Measurements from ENCODE around the gene ATP5MK.

Gene ATP5MK

GRCh38 chr10:103444478-103444877 is 48.2 kb upstream of the ATP5MK start:
- no peak for TF ChIP-seq PPARA (CRISPR knock-in tag; IDR thresholded peaks at IDR 0.05; ENCODE audit: borderline replicate concordance)
- TF ChIP-seq TOX (CRISPR knock-in tag; IDR thresholded peaks at IDR 0.05; ENCODE audit: borderline replicate concordance) = no peak
- no peak for TF ChIP-seq ZNF70 (CRISPR knock-in tag; IDR thresholded peaks at IDR 0.05)
- TF ChIP-seq TSHZ2 (CRISPR knock-in tag; IDR thresholded peaks at IDR 0.05) = no peak
- TF ChIP-seq ZFP30 (CRISPR knock-in tag; IDR thresholded peaks at IDR 0.05) = no peak
- no peak for TF ChIP-seq RARB (CRISPR knock-in tag; IDR thresholded peaks at IDR 0.05)
- no peak for TF ChIP-seq POU6F1 (CRISPR knock-in tag; IDR thresholded peaks at IDR 0.05; ENCODE audit: borderline replicate concordance, low read depth)
- TF ChIP-seq OSR1 (CRISPR knock-in tag; IDR thresholded peaks at IDR 0.05) = no peak
- TF ChIP-seq ESRRG (CRISPR knock-in tag; IDR thresholded peaks at IDR 0.05) = no peak
- no peak for TF ChIP-seq ZNF8 (CRISPR knock-in tag; IDR thresholded peaks at IDR 0.05)
- TF ChIP-seq TCF4 (CRISPR knock-in tag; IDR thresholded peaks at IDR 0.05; ENCODE audit: borderline replicate concordance) = no peak
- TF ChIP-seq CSRNP3 (CRISPR knock-in tag; IDR thresholded peaks at IDR 0.05) = no peak
- no peak for TF ChIP-seq ZC3H10 (CRISPR knock-in tag; IDR thresholded peaks at IDR 0.05)
- TF ChIP-seq ZNF565 (CRISPR knock-in tag; conservative IDR thresholded peaks at IDR 0.05; ENCODE audit: low read depth) = no peak
- no peak for TF ChIP-seq ZFP3 (CRISPR knock-in tag; IDR thresholded peaks at IDR 0.05)
- TF ChIP-seq BACH2 (CRISPR knock-in tag; IDR thresholded peaks at IDR 0.05; ENCODE audit: borderline replicate concordance) = no peak
- TF ChIP-seq ARNTL (CRISPR knock-in tag; IDR thresholded peaks at IDR 0.05; ENCODE audit: borderline replicate concordance, low read depth) = no peak
- no peak for TF ChIP-seq SNAI2 (CRISPR knock-in tag; IDR thresholded peaks at IDR 0.05)
- TF ChIP-seq ISL1 (CRISPR knock-in tag; IDR thresholded peaks at IDR 0.05) = no peak
- no peak for TF ChIP-seq CREB5 (CRISPR knock-in tag; IDR thresholded peaks at IDR 0.05; ENCODE audit: low read depth)
- ATAC-seq = no peak

GRCh38 chr10:103443475-103444185 is 47.4 kb upstream of the ATP5MK start:
- TF ChIP-seq ISL1 (CRISPR knock-in tag; IDR thresholded peaks at IDR 0.05) (no peak), SNAI2 (CRISPR knock-in tag; IDR thresholded peaks at IDR 0.05) (no peak), ZNF70 (CRISPR knock-in tag; IDR thresholded peaks at IDR 0.05) (no peak), RARB (CRISPR knock-in tag; IDR thresholded peaks at IDR 0.05) (no peak), ARNTL (CRISPR knock-in tag; IDR thresholded peaks at IDR 0.05; ENCODE audit: borderline replicate concordance, low read depth) (no peak)
- ATAC-seq = no peak

DNA sequence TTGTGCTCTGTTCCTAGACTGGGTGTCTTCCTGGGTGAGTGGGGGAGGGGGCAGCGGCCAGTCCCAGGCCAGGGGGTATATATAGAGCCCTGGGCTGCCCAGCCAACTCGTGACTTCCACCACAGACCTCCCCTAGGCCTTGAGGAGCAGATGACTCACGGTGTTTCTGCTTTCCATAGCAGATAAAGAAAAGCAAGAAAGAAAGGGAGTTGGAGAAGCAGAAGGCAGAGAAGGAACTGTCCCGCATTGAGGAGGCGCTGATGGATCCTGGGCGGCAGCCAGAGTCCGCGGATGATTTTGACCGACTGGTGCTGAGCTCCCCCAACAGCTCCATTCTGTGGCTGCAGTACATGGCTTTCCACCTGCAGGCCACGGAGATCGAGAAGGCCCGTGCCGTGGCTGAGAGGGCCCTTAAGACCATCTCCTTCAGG is 45.8 kb upstream of the ATP5MK start:
- ATAC-seq = no peak
- TF ChIP-seq SNAI2 (CRISPR knock-in tag; IDR thresholded peaks at IDR 0.05) = no peak
- no peak for TF ChIP-seq CREB5 (CRISPR knock-in tag; IDR thresholded peaks at IDR 0.05; ENCODE audit: low read depth)

Data from SK-N-SH treated with all-trans-retinoic acid at 6 μM for 48 hours (cell line).